ENCODE measurements around the gene COL4A2.

DNA sequence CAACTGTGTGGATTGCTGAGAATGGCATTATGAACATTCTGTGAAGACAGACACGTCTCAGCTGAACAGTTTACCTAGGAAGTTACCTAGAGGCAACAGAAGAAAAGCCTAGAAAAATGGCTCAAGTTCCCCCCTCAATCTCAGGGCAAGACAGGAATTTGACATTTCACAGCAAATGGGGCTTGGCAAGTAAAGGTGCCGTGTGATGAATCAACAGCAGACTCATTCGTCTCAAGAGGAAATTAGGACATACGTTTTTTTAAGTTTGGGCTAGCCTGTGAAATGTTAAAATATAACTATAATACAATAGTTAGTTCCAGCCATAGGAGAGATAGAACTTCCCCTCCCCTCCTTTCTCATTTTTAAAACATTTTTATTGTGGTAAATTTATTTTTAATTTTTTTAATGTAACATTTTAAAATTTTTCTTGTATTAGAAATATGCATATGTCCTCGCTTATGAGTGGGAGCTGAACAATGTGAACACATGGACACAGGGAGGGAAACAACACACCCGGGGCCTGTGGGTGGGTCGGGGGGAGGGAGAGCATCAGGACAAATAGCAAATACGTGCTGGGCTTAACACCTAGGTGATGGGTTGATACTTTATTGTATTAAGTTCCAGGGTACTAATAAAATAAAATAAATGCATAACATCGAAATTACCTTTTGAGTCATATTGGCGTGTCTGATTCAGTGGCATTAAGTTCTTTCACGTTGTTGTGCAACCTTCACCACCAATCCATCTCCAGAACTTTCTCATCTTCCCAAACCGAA, 116.0 kb downstream of the COL4A2 start:
- no peak for TF ChIP-seq REST (IDR thresholded peaks at IDR 0.05)
- TF ChIP-seq, protein P1, sequence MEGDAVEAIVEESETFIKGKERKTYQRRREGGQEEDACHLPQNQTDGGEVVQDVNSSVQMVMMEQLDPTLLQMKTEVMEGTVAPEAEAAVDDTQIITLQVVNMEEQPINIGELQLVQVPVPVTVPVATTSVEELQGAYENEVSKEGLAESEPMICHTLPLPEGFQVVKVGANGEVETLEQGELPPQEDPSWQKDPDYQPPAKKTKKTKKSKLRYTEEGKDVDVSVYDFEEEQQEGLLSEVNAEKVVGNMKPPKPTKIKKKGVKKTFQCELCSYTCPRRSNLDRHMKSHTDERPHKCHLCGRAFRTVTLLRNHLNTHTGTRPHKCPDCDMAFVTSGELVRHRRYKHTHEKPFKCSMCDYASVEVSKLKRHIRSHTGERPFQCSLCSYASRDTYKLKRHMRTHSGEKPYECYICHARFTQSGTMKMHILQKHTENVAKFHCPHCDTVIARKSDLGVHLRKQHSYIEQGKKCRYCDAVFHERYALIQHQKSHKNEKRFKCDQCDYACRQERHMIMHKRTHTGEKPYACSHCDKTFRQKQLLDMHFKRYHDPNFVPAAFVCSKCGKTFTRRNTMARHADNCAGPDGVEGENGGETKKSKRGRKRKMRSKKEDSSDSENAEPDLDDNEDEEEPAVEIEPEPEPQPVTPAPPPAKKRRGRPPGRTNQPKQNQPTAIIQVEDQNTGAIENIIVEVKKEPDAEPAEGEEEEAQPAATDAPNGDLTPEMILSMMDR (IDR thresholded peaks at IDR 0.05): no peak
- TF ChIP-seq EP300 (IDR thresholded peaks at IDR 0.05): no peak
- TF ChIP-seq KDM1A (IDR thresholded peaks at IDR 0.05; ENCODE audit: low read depth): no peak
